HG02571 (cell line): ENCODE data around the gene CDK16.

ENCODE experiments used
- ATAC-seq: cut with Tn5 transposase; IDR thresholded peaks from one replicate; pipeline ENCODE4 v1.9.1; 2021; ENCODE audit warnings: mild to moderate bottlenecking, moderate library complexity; ENCODE audit not compliant: unreplicated experiment

CDK16 gene

DNA sequence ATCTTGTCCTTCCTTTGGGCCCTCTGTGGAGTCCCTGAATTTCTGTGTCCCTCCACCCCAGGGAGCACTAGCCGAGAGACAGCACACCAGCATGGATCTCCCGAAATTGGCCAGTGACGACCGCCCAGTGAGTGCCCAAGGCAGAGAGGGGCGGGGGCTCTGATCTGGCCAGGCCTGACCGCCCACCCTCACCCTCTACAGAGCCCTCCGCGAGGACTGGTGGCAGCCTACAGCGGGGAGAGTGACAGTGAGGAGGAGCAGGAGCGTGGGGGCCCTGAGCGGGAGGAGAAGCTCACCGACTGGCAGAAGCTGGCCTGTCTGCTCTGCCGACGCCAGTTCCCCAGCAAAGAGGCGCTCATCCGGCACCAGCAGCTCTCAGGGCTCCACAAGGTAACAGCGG lies 33.2 kb upstream of the CDK16 start:
- ATAC-seq: no peak

DNA sequence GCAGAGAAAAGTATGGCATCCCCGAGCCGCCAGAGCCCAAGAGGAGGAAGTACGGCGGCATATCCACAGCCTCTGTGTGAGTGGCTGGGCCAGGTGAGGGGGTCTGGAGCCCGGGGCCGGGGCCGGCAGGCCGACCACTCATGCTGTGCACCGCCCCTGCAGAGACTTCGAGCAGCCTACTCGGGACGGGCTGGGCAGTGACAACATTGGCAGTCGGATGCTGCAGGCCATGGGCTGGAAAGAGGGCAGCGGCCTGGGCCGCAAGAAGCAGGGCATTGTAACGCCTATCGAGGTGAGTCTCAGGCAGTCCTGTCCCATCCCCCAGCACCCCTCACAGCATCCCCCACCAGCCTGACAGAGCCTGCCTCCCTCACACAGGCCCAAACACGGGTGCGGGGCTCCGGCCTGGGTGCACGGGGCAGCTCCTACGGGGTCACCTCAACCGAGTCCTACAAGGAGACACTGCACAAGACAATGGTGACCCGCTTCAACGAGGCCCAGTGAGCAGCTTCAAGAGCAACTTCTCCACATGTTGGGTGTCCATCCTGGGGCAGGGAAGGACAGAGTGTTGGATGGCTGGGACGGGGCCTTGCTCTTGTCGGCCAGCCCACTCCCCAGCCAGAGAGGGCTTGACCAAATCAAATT lies 32.3 kb upstream of the CDK16 start:
- no peak for ATAC-seq

DNA sequence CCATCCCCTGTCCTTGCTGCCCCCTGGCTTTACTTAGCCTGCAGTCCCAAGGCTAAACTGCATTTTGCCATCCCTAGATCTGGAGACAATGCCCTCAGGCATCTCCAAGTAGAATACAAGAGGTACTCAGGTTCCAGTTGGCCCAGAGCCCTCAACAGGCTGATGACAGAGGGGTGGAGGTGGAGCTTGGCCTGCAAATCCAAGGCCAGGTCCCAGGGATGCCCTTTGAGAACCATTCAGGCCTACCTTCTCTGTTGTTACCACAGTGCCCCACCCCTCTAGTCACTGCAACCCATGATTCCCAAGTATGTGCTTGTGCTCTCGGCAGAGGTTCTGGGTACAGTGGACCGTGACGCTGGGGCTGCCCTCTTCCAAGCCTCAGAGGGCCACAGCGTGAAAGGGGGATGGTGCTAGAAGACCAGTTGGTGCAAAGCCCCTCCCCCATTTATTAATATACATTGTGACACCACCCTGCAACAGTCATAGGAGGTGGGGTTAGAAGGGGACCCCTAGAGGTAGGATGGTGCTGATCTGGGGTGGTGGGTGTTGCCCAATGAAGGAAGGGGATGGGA lies 31.3 kb upstream of the CDK16 start:
- no peak for ATAC-seq

DNA sequence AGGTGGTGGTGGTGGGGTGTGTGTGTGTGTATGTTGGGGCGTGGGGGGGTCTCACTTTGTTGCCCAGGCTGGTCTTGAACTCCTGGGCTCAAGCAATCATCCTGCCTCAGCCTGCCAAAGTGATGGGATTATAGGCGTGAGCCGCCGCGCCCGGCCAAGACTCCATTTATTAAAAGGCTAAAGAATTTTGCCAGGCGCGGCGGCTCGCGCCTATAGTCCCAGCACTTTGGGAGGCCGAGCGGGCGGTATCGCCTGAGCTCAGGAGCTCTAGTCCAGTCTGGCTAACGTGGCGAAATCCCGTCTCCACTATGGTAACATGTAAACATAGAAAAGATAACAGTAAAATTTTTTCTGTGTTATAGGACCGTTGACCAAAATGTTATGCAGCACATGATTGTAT lies 28.6 kb upstream of the CDK16 start:
- ATAC-seq: no peak

DNA sequence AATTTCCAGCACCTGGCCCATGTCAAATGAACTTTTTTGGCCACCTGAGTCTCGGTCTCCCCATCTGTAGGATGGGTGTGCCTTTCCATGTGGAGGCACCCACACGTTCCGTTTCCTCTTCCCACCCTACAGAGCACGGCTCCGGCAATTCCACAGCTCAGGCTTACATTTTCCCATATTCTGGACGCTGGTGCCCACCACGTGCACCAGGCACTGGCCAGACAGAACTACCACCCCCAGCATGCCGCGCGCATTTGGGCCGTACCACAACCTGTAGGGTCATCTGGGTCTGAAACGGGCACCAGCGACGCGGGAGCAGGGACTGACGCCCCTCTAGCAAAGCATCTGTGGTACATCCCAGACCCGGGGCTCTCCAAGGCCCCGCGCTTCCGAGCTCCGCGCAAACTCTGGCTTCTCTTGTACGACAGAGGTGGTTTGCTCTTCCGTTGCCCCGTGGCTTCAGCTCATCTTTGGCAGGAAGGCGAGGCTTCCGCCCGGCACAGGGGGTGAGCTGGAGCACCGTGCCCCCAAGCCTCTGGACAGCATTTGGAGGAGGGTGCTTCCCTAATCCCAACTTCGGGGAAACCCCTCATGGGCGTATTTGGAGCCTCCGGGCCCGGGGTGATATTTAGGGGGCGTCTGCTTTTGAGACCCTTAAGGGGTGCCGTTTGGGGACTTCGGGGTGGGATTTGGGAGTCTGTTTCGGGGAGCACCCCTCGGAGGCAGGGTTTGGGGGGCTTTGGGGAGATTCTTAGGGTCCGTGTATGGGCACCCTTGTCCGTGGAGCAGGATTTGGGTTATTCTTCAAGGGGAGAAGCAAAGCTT lies 27.8 kb upstream of the CDK16 start:
- ATAC-seq: peak; percentile 58

DNA sequence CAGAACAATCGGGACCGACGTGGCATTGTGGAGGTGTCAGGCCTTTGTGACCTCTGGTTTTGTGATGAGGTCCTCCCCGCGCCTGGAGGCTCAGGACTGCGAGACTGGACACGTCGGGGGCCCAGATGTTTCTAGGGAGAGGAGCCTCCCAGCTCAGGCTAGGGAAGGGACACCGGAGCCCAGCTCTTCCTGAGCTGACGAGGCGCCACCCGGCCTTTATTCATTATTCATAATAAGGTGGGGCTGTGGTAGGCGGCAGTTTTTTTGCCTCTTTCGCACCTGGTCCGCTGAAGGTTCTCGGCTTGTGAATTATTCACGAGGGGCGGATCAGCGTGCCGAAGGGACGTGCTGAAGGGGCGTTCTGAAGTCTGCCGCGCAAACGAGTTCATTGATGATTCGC lies 27.1 kb upstream of the CDK16 start:
- ATAC-seq: no peak

DNA sequence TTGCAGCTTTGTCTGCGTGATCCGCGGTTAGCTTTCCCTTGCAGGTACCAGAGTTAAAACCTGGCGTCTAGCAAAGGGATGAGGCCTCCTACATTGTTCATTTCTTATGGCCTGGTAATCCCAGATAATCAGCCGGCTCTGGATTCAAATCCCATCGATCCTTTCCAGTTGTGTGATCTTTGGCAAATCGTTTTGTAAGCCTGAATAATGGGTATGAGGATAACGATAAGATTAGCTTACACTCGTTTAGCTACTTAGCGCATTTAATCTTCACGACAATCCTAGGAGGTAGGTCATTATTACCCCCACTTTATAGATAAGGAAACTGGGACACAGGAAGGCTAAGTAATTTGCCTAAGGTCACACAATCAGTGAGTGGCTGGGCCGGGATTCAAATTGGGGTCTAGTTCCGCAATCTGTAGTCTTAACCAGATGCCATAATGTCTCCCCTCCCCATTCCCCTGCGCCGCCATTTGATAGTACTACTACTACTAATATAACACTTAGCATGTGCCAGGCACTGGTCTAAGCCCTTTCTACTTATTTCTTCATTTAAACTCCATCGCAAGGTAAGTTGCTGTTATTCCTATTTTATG lies 26.6 kb upstream of the CDK16 start:
- ATAC-seq: no peak

DNA sequence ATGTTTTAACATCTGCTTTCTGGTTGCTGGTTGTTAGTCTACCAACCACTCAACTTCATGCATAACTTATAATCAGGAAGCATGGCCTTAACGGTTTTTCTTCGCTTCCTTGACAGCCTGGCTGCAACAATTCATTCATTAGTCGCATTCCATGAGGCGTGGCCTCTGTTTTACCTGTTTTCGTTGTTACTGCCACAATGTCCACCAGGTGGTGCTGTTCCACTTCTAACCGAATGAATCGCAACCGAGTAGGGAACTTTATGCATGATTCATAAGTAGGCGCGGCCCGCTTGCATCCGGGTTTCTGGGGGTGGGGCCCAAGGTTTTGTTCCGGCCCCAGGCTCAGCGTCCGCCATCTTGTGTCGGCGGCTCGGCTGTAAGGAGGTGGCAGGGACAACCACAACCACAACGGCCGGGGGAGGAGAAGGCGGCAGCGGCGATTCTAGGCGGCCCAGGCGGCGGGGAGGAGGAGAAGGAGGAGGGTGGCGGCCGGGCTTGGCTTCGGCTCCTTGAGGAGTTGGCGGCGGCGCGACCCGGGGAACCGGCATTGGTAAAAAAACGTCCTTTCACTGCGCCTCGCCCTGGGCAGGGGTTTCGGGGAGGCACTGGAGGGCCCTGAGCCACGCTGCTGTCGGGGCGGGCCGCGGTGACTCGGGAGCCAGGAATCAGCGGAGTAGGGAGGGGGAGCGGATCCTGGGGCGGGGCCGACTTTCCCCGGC lies 24.8 kb upstream of the CDK16 start, which contains the start of gene UBA1:
UBA1 (plus strand) TSS at position 355 of the 719 bp plus-strand sequence. CDS start 4,974 bp downstream, outside the sequence.
- peak; percentile 82 for ATAC-seq

DNA sequence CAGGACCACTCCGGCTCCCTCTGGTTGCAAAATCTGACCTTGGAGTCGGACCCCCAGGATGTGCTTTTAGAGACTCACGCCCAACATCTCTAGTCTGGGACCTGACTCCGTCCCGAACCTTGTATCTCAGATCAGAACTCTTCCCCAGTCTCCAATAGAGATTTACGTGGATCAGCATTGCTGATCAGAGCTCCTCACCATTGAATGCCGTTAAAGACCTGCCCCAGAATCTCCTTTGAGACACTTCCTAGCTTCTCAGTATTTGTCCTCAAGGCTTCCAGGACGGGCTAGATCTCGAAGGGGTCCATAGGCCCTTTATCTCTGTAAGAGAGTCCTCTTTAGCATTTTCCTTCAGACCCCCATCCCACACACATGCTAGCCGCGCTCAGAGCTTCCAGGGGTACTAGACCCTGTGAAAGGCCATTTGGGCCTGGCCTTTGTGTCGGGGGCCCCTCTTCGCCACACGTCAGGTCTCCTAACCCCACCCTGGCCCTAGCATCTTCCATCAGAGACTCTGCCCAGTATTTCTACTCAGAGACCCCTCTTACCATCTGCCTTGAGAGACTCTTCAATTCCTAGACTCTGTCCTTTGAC lies 24.2 kb upstream of the CDK16 start:
- peak; percentile 3 for ATAC-seq

DNA sequence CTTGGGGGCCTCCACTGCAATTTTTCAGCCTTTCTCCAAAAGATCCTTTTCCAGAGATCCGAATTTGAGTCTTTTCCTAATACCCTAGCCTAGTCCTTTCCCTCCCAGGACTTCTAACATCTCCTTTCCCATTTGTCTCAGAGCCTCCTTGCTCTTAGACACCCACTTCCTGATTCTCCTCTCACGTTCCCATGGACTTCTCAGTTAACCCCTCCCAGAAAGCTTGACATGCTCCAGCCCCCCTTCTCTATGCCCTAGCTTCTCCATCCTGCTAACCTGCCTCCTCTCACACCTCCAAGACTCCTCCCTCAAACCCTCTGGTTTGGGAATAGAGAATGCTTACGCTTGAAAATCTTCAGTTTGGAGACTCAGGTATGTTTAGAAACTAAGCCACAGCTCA lies 22.4 kb upstream of the CDK16 start:
- ATAC-seq: no peak

DNA sequence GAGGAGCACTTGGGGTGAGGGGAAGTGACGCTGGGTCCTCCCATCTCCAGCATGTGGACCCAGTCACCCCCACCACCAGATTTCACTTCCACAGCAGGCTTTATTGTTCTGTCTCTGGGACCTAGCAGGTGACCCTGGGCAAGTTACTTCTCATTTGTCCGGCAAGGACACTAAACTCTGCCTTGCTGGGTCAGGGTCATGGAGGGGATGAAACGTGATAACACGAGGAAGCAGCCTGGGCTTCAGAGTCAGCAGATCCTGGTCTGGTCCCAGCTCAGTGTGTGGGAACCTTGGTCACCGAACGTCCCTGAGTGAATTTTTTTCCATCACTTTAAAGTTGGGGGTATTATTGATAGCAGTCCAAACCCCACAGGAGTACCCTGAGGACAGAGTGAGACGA lies 21.0 kb upstream of the CDK16 start:
- ATAC-seq: no peak

DNA sequence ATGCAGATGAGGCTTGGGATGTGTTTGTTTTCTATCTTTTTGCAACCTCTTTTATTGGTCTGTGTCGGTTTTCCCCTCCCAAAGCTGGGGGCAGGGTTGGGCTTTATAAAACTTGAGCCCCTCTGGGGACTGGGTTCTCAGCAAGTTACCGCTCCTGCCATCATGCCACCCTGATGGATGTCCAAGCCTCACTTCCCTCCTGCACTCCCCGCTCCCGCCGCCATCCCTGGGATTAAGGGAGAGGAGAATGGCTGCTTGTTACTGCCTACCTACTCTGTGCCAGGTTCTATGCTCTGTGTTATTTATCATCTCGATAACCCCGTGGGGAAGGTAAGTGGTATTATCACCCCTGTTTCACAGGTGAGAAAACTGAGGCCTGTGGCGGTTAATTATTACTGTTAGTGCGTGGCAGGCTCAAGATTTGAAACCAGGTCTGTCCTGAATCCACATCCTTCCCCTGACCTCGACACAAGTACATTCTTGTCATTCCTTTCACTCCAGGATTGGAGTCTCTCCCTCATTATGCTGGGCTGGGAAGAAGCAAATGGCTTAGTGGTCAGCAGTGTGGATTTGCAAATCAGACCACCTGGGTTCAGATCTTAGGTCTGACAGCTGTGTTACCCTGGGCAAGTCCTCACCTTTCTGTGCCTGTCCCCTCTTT lies 20.3 kb upstream of the CDK16 start:
- ATAC-seq: no peak

DNA sequence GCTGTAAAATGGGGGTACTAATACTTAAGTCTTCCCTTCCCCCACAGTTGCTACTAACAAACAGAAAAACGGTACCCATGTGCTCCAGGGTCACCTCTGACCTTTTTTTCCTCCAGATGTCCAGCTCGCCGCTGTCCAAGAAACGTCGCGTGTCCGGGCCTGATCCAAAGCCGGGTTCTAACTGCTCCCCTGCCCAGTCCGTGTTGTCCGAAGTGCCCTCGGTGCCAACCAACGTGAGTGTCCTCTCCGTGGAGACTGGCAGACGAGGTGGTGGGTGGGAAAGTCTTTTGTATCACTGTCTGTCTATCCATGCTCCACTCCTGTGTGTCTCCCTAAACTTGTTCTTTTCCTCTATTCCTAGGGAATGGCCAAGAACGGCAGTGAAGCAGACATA lies 19.8 kb upstream of the CDK16 start:
- no peak for ATAC-seq

DNA sequence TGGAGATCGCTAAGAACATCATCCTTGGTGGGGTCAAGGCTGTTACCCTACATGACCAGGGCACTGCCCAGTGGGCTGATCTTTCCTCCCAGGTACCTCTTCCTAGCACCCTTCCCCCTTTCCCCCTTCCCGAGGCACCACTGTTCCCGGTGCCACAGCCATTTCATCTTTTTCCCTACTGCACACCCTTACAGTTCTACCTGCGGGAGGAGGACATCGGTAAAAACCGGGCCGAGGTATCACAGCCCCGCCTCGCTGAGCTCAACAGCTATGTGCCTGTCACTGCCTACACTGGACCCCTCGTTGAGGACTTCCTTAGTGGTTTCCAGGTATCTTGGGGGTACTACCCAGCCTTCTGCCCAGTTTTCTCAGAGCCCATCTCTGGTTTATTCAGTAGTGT lies 19.2 kb upstream of the CDK16 start:
- ATAC-seq: no peak

DNA sequence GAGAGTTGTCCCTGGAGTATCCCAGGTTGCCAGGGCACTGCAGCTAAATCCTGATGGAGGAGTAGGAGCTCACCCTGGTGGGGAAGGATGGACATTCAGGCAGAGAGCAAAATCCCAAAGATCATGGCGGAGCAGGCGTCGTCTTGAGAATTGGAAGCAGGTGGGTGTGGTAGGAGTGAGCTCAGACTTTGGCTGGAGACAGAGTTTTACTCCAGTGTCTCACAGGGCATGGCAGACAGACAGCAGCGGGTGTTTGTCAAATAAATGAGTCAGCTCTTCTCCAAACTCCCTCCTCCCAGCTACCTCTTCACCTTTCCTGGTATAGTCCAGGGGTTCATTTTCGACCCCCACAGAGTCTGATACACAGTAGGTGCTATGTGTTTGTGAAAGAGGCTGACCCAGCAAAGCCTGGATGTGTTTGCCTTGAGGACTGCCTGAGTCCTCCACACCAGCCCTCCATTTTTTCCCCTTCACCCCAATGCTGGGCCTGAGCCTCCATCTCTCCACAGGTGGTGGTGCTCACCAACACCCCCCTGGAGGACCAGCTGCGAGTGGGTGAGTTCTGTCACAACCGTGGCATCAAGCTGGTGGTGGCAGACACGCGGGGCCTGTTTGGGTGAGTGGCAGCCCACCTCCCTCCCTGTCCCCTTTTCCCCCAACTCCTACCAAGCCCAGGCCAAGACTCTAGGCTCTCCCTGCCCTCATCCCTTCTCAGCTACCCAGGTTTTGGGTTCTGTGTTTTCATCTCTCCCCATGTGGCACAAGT lies 17.9 kb upstream of the CDK16 start:
- ATAC-seq: no peak

DNA sequence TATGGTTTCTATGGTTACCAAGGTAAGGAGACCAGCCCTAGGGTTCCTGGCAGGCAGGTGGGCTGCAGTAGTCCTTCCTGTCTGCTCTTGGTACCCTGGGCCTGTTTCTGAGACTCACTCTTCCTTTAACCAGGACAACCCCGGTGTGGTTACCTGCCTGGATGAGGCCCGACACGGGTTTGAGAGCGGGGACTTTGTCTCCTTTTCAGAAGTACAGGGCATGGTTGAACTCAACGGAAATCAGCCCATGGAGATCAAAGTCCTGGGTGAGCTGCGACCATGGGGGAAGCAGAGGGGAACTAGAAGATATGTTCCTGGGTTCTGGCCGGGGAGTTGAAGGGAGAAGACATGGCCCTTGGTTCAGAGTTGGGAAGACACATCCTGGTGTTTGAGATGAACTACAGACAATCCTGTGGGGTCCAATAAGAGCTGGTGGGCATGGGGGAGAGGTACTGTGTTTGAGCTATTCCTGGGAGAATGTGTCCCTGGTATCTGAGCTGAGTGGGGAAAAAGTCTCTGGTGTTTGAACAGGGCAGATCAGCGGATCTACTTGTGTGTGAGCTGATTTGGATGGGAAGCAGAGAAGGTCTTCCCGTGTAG lies 17.0 kb upstream of the CDK16 start:
- no peak for ATAC-seq

DNA sequence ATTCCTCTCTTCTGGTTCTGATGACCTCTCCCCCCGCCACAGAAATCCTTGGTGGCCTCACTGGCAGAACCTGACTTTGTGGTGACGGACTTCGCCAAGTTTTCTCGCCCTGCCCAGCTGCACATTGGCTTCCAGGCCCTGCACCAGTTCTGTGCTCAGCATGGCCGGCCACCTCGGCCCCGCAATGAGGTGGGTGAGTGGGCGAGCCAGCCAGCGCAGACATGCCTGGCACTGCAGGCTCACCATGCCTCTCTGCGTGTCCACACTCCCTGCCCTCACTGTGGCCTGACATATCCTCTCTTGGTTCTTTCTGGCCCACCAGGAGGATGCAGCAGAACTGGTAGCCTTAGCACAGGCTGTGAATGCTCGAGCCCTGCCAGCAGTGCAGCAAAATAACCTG lies 16.2 kb upstream of the CDK16 start:
- no peak for ATAC-seq

DNA sequence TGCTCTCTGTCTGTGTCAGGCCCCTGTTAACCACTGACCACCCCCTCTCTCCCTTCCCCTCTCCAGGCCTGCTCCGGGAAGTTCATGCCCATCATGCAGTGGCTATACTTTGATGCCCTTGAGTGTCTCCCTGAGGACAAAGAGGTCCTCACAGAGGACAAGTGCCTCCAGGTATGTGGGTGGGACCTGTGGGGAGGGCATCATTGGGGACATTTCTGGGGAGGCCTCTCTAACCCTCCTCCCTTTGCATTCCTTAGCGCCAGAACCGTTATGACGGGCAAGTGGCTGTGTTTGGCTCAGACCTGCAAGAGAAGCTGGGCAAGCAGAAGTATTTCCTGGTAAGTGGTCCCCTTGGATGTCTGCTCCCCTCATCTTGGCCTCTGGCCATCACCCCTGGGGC lies 15.6 kb upstream of the CDK16 start:
- no peak for ATAC-seq

DNA sequence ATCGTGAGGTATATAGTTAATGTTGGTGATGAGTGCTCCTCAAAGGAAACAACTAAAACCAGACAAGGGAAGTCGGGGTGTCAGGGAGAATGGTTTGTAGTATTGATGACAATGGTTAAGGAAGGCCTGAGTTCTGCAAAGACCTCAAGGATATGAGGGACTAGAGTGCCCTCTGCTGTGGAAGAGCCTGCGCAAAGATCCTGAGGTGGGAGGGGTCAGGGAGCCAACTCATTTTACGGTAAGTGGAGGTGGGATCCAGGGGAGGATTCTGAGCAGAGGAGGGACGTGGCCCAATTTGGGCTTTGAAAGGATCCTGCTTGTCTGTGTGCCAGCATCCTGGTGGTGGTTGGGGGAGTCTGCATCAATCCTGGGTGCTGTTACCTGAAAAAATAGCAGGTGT lies 13.5 kb upstream of the CDK16 start:
- no peak for ATAC-seq
